Keratinocyte (primary cell): ENCODE data around the gene UBC. TPM values are rescaled to one million over a fixed set of nuclear protein-coding genes. Genes with fewer than 3 reads are reported as not detected.

ENCODE experiments used
- DNase-seq: peaks from one replicate; pipeline ENCODE4 v3.0.0-alpha.2; 2011; ENCODE audit warnings: low read depth, missing footprints, low spot score
- FAIRE-seq: peaks from 2 replicates; lab custom pipeline; 2011; peaks lifted over from hg19 to GRCh38; lab: Jason Lieb, UNC
- H2AFZ ChIP-seq: 2 replicates; pipeline ENCODE4 v1.6.0; 2012; ENCODE audit warnings: low read length, control low read depth, inconsistent platforms; ENCODE audit not compliant: control insufficient read depth
- H3K27ac ChIP-seq: 2 replicates; pipeline ENCODE4 v1.5.1; 2011; ENCODE audit warnings: low read length; ENCODE audit not compliant: control insufficient read depth, insufficient read depth
- H3K27me3 ChIP-seq: 3 replicates; pipeline ENCODE4 v1.6.0; 2011; ENCODE audit warnings: low read length; ENCODE audit not compliant: control insufficient read depth, insufficient read depth; ENCODE audit errors: extremely low read depth
- H3K36me3 ChIP-seq, 2 experiments: 2 replicates in 1 of 2; 3 replicates in 1 of 2; pipeline ENCODE4 v1.5.1; 2011; ENCODE audit warnings: low read length in 2 of 2, mild to moderate bottlenecking in 1 of 2; ENCODE audit not compliant: control insufficient read depth in 2 of 2, insufficient read depth in 2 of 2; ENCODE audit errors: extremely low read depth in 1 of 2
- H3K4me1 ChIP-seq: 3 replicates; pipeline ENCODE4 v1.5.1; 2011; ENCODE audit warnings: low read length; ENCODE audit not compliant: control insufficient read depth, insufficient read depth; ENCODE audit errors: extremely low read depth
- H3K4me2 ChIP-seq: 3 replicates; pipeline ENCODE4 v1.6.0; 2011; ENCODE audit warnings: low read depth, low read length; ENCODE audit not compliant: control insufficient read depth, insufficient read depth; ENCODE audit errors: extremely low read depth
- H3K4me3 ChIP-seq, 3 experiments: fragments of 200-600 bp in 1 of 3; sonication (generic) in 1 of 3; 2 replicates in 2 of 3; 3 replicates in 1 of 3; pipeline ENCODE4 v1.5.1; 2011 to 2016; ENCODE audit warnings: low read length in 3 of 3, mild to moderate bottlenecking in 3 of 3, control low read depth in 2 of 3, inconsistent platforms in 1 of 3, low read depth in 1 of 3, mixed read lengths in 1 of 3, mixed run types in 1 of 3, moderate library complexity in 1 of 3; ENCODE audit not compliant: control insufficient read depth in 2 of 3, insufficient read depth in 2 of 3; ENCODE audit errors: extremely low read depth in 1 of 3
- H3K79me2 ChIP-seq: 2 replicates; pipeline ENCODE4 v1.6.0; 2012; ENCODE audit warnings: low read length; ENCODE audit not compliant: control insufficient read depth, insufficient read depth
- H3K9ac ChIP-seq: 3 replicates; pipeline ENCODE4 v1.6.0; 2011; ENCODE audit warnings: low read length; ENCODE audit not compliant: control insufficient read depth, insufficient read depth; ENCODE audit errors: extremely low read depth
- H3K9me1 ChIP-seq: 3 replicates; pipeline ENCODE4 v1.6.0; 2011; ENCODE audit warnings: low read length; ENCODE audit not compliant: control insufficient read depth, insufficient read depth; ENCODE audit errors: extremely low read depth
- H3K9me3 ChIP-seq: 2 replicates; pipeline ENCODE4 v1.5.1; 2012; ENCODE audit warnings: low read depth, low read length; ENCODE audit not compliant: control insufficient read depth
- H4K20me1 ChIP-seq: 3 replicates; pipeline ENCODE4 v1.6.0; 2011; ENCODE audit warnings: low read length; ENCODE audit not compliant: control insufficient read depth, insufficient read depth; ENCODE audit errors: extremely low read depth
- EZH2 ChIP-seq: IDR thresholded peaks from one replicate; pipeline ENCODE4 v1.6.1; 2012; ENCODE audit warnings: inconsistent platforms, mild to moderate bottlenecking, low read length, moderate library complexity
- dilution Hi-C: fragments of 300-500 bp; cut with MboI; formaldehyde crosslinking; loops from one replicate; pipeline ENCODE4 v1.7.0; 2020; ENCODE audit warnings: low sequenced_read_pairs; ENCODE audit not compliant: extremely low pct_ligation_motif_present
- polyA plus RNA-seq, 5 experiments: library from polyadenylated mRNA; depleted of rRNA in 3 of 5; stranded (reverse) in 3 of 5; stranded (forward) in 1 of 5; unstranded in 1 of 5; fragments of >200 nt; gene quantifications; 1 replicate in 1 of 5; 2 replicates in 3 of 5; 3 replicates in 1 of 5; pipeline versions ENCODE4 v1.2.1 to v1.2.3, GENCODE V29; 2011 to 2012; ENCODE audit warnings: missing spikeins in 2 of 5, low read depth in 1 of 5, low replicate concordance in 1 of 5
- TF ChIP-seq, protein P1 (sequence below), 3 experiments: IDR thresholded peaks in 1 of 3; conservative IDR thresholded peaks in 1 of 3; optimal IDR thresholded peaks in 1 of 3; 2 replicates in 2 of 3; 3 replicates in 1 of 3; pipeline versions ENCODE3 to v1.5.1; 2011; ENCODE audit warnings: low read length in 3 of 3, mild to moderate bottlenecking in 3 of 3, moderate library complexity in 2 of 3, control low read depth in 1 of 3, inconsistent platforms in 1 of 3; ENCODE audit not compliant: insufficient read depth in 2 of 3; ENCODE audit errors: extremely low read depth in 1 of 3

Gene UBC
- polyA plus RNA-seq, 1 donor (not counting 4 experiments of a cell fraction or from before 2014, with no cell fraction given): 2,363 TPM

GRCh38 chr12:124865728-124866127 is 48.7 kb downstream of the UBC start:
- TF ChIP-seq, protein P1, sequence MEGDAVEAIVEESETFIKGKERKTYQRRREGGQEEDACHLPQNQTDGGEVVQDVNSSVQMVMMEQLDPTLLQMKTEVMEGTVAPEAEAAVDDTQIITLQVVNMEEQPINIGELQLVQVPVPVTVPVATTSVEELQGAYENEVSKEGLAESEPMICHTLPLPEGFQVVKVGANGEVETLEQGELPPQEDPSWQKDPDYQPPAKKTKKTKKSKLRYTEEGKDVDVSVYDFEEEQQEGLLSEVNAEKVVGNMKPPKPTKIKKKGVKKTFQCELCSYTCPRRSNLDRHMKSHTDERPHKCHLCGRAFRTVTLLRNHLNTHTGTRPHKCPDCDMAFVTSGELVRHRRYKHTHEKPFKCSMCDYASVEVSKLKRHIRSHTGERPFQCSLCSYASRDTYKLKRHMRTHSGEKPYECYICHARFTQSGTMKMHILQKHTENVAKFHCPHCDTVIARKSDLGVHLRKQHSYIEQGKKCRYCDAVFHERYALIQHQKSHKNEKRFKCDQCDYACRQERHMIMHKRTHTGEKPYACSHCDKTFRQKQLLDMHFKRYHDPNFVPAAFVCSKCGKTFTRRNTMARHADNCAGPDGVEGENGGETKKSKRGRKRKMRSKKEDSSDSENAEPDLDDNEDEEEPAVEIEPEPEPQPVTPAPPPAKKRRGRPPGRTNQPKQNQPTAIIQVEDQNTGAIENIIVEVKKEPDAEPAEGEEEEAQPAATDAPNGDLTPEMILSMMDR (optimal IDR thresholded peaks at IDR 0.05 in 1 of 3, IDR thresholded peaks at IDR 0.05 in 1 of 3, conservative IDR thresholded peaks at IDR 0.05 in 1 of 3; ENCODE audit: extremely low read depth in 1 of 3, insufficient read depth in 2 of 3, low read length in 3 of 3): no peak
- TF ChIP-seq EZH2: no peak
- Histone ChIP-seq H3K27me3 (no peaks in the 10 kb centered on the region), H3K4me2 (no peak overlapping the region), H3K79me2 (peaks cover 27% of the 10 kb centered on the region), H3K27ac (no peak overlapping the region), H4K20me1 (peaks cover 3% of the 10 kb centered on the region), H3K9me1 (peaks cover 7% of the 10 kb centered on the region), H3K9ac (no peak overlapping the region), H2AFZ (no peak overlapping the region), H3K36me3 (peaks cover 0 to 4% of the 10 kb centered on the region in 2 experiments), H3K9me3 (no peaks in the 10 kb centered on the region), H3K4me3 (no peak overlapping the region), H3K4me1 (peaks cover 38% of the 10 kb centered on the region)
- dilution Hi-C loops: no loop called here
- FAIRE-seq (no peak), DNase-seq (no peak)

DNA sequence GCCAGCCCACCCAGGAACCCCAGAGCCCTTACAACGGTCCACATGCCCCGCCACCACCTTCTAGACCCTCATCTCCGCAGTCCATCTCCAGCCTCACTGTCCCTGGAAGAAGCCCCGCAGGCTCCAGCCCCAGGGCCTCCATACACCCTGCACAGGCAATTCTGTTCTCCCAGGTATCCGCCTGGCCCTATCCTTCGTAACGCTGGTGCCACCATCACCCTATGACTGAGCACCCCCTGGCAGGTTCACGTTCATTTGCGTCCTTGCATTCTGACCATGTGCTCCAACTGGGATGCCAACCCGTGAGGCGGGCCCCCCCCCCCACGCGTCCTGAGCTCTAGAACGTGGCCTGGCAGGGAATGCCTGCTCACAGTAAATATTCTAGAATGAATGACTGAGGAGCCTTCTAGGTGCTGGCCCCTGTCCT is 50.1 kb downstream of the UBC start:
- no peak for FAIRE-seq

More for the DNA sequence above, 50.1 kb downstream of the UBC start:
- peak overlapping the region in 1 of 3 experiments; percentile 35 for H3K4me3 ChIP-seq
- no peak for TF ChIP-seq EZH2
- TF ChIP-seq, protein P1 (optimal IDR thresholded peaks at IDR 0.05 in 1 of 3, IDR thresholded peaks at IDR 0.05 in 1 of 3, conservative IDR thresholded peaks at IDR 0.05 in 1 of 3; ENCODE audit: extremely low read depth in 1 of 3, insufficient read depth in 2 of 3, low read length in 3 of 3): no peak
- H3K4me2 ChIP-seq: peak overlapping the region; percentile 64
- peaks cover 35% of the 10 kb centered on the region for H3K79me2 ChIP-seq
- H3K27ac ChIP-seq: peak overlapping the region; percentile 66
- peak overlapping the region; percentile 68 for H3K9ac ChIP-seq
- peak overlapping the region; percentile 93 for H2AFZ ChIP-seq
- peaks cover 36% of the 10 kb centered on the region for H3K4me1 ChIP-seq
- dilution Hi-C loops: no loop called here
- H3K27me3 ChIP-seq: no peaks in the 10 kb centered on the region
- H3K9me3 ChIP-seq: no peaks in the 10 kb centered on the region
- peaks cover 7% of the 10 kb centered on the region for H3K9me1 ChIP-seq
- DNase-seq: no peak
- peaks cover 3% of the 10 kb centered on the region for H4K20me1 ChIP-seq
- H3K36me3 ChIP-seq: peaks cover 4 to 6% of the 10 kb centered on the region in 2 experiments
